ENCODE results near the gene PLA2G4F.

Gene PLA2G4F

DNA sequence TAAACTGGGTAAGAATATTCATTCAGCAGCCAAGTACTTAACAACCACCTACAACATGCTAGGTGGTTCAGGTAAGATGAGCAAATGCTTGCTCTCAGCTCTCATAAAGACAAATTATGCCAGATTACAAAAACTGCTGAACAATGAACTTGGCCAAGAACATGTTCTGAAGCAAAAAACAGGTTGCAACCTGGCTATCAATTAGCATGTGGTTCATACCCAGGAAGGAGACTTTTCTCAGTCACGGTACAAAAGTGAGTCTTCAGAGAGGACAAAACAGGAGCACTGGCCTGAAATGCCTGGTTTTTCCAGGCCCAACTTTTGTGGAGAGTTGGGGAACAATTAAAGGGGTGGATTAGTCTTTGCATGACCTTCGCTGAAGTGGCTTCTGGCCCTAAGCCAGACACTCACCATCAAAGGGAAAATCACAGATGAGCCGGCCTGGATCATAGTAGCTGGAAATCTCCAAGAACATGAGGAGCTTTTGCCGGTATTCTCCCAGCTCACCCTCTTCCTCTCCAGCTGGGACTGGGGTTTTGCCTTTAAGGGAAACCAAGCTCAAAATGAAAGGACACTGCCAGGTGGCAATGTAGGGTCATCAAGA, 7.6 kb upstream of the PLA2G4F start:
- DNase-seq, result no peak

DNA sequence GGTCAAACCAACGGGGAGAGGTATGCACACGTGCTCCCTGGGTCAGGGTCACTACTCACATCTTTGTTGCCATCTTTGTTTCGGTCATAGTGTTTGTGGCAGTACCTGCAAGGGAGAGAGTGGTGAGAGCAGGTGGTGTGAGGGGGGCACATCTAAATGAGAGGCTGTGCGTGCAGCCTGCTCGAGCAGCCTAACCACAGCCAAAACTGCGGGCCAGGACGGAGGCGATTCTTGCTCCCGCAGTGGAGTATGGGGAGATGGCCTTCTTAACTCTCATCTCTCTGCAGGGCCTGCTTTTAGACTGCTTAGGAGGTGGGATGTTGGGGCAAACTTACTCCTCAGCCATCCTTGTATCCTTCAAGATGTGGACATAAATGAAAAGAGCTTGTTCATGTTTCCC, 6.9 kb upstream of the PLA2G4F start:
- no peak for DNase-seq

DNA sequence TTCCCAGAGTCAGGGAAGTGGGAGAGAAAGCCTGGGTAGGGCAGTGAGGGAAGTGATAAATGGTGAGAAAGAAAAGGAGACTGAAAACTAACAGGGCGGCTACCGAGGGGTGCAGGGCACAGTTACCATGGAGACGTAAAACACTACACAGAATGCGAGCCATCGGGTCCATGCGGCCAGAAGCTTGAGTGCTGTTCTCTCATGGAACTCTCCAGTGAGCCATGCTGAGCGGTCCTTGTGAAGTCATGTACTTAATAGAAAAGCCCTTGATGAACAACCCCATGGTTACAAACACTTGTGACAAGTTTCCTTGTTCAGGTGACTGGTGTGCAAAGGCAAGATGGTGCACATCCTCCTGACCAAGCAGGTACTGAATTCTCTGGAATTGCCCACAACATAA, 3.7 kb upstream of the PLA2G4F start:
- DNase-seq, result no peak

DNA sequence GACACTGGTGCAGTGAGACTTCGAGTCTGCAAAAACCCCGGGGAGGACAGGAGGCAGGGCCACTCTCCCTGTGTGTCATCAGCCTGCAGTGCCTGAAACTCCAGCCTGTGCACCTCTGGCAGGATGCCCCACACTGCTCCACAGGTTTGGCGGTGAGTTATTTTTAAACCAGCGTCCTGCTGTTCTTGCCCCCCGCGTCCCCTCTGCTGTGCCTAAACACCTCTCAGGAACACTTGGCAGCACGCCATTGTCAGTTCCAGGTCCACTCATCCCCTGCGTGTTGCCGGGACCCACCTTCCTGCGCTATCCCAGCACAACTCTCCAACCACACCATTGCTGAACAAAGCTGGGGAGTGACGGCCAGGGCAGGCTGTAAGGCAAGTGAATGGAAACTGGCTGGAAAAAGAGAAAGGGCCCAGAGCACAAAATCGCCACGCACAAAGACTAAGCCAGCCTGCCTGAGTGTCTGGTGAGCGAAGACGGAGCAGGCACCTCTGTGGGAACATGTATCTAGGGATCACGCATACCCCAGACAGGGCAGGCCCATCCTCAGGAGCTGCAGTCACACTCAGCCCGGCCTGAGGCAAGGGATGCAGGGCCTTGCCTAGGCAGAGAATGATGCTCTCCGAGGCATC, 3.1 kb upstream of the PLA2G4F start:
- no peak for DNase-seq

DNA sequence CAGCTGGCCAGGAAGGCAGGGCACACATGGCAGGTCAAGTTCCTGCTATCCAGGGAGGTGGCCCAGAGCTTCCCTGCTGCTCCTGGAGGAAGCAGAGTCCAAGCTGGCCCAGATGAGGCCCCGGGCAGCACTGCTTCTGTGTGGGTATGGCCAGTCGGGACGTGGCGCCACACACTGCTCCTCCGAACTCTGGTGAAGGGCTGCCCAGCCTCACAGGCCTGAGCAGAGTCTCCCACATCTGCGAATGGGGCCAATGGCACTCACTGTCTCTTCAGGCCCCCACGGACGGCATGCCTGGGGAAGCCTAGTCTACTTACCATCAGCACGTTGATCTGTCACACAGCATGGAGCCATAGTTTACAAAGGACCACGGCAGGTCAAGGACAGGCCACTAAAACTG, 2.5 kb upstream of the PLA2G4F start:
- DNase-seq, result no peak

DNA sequence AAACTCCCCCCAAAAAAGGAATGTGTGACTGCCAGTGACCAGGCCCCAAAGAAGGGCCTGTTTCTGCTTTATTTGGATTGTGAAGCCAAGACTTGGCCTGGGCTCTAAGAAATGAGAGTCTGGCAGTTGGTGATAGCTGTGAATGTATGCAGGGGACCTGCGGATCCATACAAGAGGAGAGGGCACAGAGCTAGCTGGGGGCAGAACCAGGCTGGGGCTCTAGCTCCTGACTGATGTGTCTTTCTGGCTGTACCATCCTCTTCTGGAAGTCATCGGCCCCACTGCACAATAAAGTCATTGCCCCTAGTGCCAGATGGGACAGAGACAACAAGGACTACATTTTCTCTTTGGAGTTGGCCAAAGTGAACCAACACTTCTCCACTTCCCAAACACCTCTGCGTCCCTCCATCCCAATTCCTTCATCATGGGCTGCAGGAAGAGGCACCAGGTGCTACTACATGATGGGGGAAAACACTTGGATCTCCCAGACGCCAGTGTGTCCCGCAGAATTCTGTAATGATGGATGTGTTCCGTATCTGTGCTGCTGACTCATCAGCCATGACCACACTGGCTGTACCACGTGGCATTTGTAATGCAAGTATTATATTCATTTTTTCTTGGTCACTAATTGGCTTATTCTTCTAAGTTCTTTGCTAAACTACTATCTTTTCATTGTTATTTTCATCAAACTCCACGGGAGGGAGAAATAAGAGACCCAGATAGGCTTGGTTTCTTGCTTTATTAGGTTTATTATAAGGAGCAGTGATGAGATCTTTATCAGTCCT, 1.7 kb upstream of the PLA2G4F start:
- no peak for DNase-seq

DNA sequence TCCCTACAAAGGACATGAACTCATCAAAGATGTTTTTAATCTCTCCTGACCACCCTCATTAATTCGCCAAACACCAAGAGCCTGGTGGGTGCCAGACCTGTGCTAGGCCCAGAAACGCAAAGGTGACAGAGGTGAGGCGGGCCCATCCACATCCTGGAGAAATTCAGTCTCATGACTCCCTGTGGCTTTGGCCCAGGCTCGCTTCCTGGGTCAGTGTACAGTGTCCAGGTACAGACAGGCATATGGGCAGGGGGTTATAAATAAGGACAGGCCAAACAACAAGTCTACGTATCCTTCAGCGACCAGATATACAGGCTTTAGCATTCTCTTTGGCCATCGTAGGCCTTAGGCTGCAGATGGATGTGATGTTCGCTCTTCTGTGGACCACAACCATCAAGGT, 945 bp upstream of the PLA2G4F start:
- DNase-seq, result no peak

DNA sequence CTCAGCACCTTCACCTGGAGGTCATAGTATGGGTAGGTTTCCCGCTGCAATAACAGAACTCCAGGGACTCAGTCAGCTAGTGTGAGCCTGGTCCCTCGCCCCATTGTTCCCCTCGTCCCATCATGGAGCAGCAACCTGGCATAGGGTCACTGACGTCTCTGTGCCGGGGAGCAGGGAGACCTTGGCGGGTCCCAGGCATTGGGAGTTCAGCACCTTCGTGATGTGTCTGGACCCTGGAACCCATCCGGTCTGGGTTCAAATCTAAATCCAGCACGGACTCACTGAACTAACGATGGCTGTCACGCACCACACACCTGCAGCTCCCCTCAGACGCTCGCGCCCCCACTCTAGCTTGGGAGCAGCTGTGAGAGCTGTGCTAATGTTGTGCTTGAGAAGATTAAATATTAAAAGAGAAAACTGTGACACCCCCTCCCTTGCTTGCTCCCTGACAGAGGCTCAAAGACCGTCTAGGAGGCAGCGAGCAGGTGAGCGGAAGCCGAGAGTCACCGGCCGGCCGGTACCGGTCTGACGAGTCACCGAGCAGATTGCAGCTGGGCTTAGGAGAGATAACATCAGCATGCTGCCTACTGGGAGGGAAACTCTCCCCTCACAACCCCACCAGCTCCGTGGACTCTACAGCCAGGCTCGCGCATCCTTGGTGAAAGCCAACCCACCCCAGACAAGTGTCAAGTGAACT, 742 bp downstream of the PLA2G4F start:
- DNase-seq, result no peak

DNA sequence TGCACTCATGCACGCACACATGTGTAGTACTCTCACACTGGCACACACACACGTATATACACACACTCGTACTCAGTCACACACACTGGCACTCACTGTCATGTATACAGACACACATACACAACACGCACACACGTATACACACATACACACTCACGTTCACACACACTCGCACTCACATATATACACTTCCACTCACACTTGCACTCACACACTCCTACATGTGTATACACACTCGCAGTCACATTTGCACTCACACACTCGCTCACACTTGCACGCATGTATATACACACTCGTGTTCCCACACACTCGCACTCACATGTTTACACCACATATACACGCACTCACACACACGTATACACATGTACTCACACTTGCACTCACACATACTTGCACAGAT, 1.5 kb downstream of the PLA2G4F start:
- DNase-seq, result no peak

DNA sequence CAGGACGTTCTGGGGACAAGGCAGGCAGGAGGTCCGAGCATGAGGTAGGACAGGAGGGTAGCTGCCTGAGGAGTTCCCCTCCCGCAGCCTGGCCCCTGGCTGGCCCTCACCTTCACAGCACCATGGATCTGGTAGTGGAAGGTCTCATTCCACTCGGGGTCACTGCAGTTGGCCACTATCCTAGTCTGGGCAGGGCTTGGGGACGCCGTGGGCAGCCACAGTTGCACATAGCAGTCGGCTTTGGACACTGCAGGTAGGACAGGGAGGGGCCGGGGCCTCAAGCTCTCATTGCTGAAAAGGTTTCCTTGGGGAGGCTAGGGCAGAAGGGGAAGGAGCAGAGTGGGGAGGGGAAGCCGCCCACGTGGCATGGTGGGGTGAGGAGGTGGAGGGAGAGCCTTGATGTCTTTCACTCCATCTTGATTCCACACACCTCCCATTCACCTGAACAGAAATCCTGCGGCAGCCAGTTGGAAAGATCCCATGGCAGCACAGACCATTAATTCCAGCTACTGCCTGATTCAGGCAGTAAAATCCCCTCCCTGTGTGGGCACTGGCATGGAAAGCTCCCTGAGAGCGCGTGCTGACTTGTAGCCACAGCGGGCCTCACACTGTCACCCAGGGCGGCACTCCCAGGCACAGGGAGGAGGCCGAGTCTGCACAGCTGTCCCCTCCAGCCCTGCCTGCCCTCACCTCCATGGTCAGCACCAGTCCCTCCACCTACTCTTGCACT, 2.1 kb downstream of the PLA2G4F start:
- no peak for DNase-seq

DNA sequence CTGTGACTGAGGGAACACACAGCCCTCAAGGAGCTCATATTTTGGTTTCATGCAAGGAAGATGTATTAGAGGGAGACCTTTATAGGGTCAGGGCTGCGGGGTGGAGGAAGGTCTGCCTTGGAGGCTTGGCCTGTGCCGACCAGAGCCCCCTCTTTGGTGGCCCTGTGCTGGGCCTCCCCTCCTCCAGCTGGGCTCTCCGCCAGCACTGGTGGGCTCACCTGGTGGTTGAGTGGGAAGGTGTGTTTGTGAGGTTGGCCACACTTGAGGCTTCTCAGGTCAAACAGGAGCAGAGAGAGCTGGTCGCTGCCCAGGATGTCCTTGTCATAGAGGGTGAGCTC, 2.6 kb downstream of the PLA2G4F start:
- no peak for DNase-seq

DNA sequence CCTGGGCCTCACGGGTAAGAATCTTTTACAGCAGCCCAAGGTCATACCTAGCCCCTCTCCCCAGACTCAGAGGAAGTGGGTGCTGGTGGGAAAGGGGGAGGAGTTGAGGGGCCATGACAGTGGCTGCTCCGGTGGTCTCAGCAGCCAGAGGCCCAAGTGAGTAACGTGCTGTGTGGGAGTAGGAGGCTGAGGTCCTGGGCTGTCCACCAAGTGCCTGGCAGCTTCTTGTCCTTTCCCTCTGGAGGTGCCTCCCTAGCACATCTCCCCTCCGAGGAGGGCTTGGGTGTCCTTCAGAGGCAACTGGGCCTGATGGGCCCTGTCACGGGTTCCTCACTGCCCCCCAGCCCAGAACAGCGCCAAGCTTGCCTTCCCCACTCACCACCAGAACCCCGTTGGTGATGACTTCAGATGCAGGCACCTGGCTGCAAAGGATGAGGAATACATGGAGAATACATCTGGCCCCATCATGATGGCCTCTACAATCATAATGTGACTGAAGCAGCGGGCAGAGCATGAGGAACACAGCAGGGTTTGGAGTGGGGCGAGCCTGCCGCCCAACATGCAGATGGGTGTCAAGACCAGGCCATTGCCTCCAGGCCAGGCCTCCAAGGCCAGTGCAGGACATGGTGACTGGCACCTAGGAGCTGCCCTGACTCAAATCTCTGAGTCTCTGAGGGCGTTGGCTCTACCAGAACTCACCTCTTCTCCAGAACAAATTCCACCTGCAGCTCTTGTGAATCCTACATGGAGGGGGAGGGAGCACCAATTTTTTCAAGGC, 3.3 kb downstream of the PLA2G4F start:
- DNase-seq, result no peak

DNA sequence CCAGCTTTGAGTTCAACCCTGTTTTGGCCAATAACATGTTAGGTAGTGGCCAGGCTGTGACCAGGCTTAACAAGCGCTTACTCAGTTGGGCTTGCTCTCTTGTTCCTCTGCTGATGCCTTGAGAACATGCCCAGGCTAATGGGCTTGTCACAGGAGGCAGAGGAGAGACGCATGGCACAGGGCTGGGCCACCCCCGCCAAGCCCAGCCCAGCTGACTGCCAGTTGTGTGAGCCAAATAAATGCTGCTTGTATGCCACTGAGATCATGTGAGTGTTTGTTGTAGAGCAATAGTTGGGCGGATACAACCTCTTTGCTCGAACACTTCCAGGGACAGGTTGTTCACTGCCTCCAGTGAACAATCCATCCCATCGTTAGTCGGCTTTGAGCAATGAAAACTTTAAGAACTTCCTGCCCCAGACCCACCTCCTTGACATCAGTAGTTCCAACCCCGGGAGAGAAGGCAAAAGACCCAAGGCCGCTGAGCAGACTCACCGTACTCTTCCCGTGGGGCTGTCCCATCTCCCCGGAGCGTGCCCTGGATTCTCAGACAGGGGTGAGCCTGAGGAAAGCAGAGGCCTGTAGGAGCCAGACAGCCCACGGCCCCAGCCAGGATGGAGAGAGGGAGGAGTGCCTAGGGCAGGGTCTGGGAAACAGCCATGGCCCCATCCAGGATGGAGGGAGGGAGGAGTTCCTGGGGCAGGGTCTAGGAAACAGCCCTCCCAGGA, 4.1 kb downstream of the PLA2G4F start:
- DNase-seq, result no peak

DNA sequence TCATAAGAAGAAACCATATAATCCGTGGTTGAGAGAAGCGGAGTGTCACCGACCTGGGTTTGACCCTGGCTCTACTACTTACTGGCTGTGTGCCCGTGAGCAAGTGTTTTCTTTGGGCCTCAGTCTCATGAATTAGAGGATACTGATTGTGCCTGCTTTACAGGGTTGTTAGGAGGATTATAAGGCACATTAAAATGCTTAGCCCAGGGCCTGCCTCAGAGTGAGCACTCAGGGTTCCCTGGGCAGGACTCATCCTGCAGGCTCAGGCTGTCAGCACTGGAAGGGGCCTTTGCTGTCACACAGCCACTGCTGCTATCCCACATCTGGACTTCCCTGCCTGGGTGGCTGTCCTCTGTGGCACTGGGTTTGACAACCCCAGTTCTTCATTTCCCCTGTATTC, 4.7 kb downstream of the PLA2G4F start:
- DNase-seq, result no peak

DNA sequence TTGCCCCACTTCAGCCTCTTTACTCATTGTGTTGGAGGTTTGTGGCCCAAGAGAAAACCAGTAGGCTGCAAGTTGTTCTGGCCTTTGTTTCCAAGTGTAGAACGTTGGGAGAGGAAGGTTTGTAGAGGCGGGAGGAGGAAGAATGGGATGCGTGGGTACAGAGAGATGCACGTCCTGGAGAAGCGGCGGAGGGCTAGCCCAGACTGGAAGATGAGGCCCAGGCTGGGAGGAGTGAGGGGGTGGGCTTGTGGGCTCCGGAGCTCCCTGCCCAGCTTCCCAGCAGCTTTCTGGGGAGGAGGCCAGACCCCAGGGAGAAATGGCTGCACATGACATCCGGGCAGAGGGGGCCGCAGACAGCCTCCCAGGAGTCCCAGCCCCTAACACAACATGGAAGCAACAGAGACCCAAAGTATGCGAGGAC, 5.3 kb downstream of the PLA2G4F start:
- no peak for DNase-seq

DNA sequence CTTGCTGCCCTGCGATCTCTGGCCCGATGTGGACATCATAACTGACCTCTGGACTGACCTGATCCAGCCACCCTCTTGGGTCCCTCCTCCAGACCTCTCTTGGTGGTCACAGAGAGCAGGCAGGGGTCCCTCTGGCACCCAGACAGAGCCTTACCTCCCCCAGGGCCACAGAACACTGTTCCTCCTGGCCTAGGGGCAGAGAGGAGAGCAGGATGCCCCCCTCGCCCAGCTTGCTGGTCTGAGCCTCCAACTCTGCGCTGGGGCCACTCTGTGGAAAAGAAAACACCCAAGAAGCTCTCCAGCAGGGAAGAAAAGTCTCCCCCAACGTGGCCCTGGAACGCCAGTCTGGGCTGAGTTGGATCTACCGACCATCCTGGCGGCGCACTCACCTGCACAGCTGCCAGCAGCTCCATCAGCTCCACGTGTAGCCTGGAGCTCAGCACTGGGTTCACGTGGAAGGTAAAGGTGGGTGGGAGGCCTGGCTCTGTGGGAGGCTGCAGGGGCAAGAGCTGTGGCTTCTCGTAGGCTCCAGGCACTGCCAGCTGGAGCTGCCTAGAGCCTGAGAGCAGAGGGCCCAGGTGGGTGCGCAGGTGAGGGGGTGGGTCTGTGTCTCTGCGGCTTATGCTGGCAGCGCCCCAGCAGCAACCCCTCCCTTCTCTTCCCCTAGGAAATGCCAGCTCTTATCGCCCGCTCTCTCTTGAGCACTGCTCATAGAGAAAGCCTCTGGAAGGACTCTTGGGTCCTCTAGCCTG, 6.0 kb downstream of the PLA2G4F start:
- DNase-seq, result no peak

DNA sequence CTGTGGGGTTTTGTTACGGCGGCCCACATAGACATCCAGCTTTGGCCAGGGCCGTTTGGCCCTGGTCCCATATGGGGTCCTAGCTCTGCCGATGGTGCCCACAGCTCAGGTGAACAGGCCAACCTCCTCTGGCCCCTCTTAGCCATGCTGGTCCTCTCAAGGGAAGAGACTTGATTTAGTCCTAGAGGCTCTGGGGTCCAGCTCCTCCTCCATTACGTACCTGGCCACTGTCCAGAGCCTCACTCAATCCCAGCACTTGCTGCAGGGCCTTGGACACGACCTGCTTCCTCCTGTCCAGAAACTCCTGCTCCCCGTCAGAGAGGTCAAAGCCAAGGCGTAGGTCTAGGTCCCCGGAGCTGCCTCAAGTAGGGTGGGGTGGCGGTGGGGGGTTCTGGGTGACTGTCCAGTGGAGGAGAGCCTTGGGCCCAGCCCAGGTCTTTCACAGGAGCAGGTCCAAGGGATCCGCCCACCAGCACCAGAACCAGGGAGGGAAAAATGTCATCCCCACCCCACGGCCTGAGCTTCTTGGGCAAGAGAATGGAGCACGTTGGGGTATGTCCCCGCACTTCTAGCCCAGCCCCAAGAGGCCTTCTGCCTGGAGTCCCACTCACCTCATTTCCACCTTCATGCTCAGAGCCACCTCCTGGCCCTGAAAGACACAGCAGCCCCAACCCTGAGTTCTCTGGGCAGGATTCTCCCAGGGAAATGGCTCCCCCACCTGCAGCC, 6.8 kb downstream of the PLA2G4F start:
- DNase-seq, result no peak

DNA sequence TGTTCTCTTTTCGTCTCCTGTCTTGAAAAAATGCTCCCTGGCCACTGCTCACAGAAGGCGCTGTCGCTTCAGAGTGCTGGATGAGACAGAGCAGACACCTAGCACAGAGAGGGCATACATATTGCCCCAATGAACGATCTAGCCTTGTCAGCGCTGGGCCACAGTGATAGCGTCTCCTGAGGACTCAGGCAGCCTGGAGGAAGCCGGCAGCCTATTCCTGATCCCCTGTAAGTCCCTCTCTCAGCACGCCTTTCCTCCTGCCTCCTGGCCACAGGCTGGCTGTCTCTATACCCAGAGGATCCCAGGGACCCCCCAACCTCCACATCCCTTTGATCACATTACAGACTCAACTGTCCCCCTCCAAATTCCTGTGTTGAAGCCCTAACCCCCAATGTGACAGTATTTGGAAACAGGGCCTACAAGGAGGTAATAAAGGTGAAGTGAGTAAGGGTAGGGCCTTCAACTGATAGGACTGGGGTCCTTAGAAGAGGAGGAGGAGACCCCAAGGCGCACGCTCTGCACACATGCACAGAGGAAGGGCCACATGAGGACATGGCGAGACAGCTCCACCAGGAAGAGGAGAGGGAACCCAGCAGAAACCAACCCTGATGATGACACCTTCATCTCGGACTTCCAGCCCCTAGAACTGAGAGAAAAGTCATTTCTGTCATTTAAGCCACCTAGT, 7.5 kb downstream of the PLA2G4F start:
- DNase-seq, result no peak

DNA sequence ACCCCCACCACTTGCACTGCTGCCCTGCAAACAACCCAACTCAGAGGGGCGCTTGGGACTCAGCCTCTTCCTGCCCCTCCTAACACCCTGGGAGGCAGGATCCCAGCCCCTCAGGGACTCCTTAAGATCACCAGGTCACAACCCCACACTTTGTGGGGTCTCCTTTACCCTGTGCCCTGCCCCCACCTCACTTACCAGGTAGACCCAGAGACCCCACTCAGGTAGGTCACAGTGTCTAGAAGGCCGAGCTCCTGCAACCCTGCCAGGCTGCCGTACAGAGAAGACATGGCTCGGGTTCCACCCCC, 9.1 kb downstream of the PLA2G4F start:
- DNase-seq, result no peak
